Esophagus squamous epithelium (tissue), 4 donors: ENCODE measurements around the gene CNST.

Experiments used
- CTCF ChIP-seq, 6 experiments: fragments of 450-650 bp in 4 of 6; fragments of 200-600 bp in 2 of 6; sonication (generic) in 2 of 6; IDR thresholded peaks; one replicate each; pipeline ENCODE4 v1.5.1; 2016 to 2019; ENCODE audit warnings: antibody characterized with exemption in 6 of 6, mild to moderate bottlenecking in 4 of 6, moderate library complexity in 4 of 6
- POLR2A ChIP-seq, 4 donors: fragments of 450-650 bp; IDR thresholded peaks; one replicate each; pipeline ENCODE4 v1.6.1; 2017; ENCODE audit warnings: antibody characterized with exemption in 4 of 4, mild to moderate bottlenecking in 4 of 4, moderate library complexity in 3 of 4

- TF ChIP-seq CTCF (IDR thresholded peaks at IDR 0.05) (no peak), POLR2A (IDR thresholded peaks at IDR 0.05) (no peak)
These were observed 74.5 kb downstream of the CNST start for GRCh38 chr1:246640747-246641146.
